Glomerular visceral epithelial cell (primary cell): ENCODE measurements around the gene ZNF778.
A peak's percentile ranks its signal among the peaks of the same experiment; 100 is the strongest.
"Not testable (repeated sequence)": the region's sequence is repeated elsewhere in the genome, so short reads cannot be mapped to it uniquely, and the experiment has no call there.

Experiments
- DNase-seq: peaks from one replicate; pipeline ENCODE4 v3.0.0-alpha.2; 2016; ENCODE audit errors: extremely low spot score

The ZNF778 gene

GRCh38 chr16:89256651-89257254 is 39.2 kb downstream of the ZNF778 start:
- DNase-seq, result peak; percentile 37

GRCh38 chr16:89257281-89257731 is 39.8 kb downstream of the ZNF778 start:
- no peak for DNase-seq

DNA sequence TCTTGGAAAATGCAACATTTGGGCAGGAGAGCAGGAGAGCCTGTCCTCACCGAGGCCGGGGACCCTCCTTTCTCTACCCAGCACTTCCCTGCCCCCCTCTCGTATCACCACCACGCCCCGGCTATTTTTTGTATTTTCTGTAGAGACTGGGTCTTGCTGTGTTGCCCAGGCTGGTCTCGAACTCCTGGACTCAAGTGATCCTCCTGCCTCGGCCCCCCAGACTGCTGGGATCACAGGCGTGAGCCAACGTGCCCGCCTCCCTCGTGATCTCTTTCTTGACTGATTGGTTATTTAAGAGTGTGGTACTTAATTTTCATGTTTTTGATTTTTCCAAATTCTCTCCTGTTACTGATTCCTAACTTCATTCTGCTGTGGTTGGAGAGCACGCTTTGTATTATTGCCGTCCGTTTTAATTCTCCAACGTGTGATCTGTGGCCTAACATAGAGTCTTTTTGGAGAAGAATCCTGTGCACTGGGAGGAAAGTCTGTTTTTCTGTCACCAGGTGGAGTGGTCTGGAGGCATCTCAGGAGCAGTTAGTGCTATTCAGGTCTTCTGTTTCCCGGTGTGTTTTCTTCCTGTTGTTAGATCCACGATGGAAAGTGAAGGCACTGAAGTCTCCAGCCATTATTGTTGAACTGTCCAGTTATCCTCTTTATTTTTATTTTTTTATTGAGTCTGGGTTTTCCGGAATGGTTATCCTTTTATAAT is 40.4 kb downstream of the ZNF778 start:
- DNase-seq, result no peak

GRCh38 chr16:89259901-89260300 is 42.4 kb downstream of the ZNF778 start:
- not testable (repeated sequence) for DNase-seq

- DNase-seq, result no peak
These were observed 44.4 kb downstream of the ZNF778 start for GRCh38 chr16:89261691-89262563.

DNA sequence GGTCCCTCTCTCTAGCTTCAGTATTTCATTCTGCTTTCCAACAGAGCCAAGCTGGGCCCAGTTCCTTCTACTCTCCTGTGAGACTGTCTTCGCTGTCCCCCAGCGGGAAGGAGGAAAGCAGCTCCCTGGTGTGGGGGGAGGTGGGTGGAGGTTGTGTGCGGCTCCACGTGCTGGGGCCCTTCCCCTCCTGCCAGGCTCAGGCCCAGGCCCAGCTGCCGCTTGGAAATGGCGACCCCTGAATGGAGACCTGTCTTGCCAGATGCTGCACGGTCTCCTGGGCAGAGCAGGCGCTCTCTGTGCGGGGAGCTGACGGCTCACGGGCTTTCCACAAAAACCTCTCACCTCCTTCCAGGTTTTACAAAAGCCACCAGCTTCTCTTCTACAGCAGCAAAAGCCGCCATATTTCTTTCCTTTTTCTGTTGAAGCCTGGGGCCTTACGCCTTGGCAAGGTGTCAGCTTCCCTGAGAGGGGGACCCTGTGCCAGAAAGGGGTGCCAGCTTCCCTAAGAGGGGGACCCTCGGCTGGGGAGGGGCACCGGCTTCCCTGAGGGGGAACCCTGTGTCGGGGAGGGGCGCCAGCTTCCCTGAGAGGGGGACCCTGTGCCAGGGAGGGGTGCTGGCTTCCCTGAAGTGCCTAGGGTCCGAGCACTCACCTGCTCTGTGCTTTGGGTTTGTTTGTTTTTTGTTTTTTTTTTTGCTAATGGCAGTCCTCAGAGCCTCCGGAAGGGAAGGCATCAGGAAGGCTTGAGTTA is 47.5 kb downstream of the ZNF778 start:
- DNase-seq, result no peak

GRCh38 chr16:89265647-89266046 is 48.1 kb downstream of the ZNF778 start:
- no peak for DNase-seq

DNA sequence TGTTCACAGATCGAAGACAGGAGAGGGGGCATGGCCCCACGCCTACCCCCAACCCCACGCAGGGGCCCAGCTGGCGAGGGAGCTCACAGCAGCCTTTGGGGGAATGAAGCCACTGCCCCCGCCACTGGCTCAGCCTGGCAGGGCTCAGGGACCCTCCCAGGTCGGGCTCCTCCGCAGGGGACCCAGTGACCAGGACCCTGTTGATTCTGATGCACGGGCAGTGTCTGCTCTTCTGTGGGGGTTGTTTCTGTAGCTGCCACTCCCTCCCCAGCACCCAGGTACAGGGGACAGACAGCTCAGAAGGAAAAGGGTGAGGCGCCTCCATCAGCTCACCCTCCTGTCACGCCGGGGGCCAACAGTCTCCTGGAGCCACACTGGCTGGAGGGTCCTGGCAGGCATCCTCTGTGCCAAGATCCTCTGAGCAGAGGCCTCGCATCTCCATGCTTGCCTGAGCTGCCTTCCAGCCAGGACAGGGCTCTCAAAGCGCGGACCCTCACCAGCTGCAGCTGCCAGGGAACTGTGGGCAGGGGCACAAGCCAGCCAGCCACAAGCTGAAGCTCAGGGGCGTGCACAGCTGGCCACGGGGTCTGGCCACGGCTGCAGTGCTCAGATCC is 49.1 kb downstream of the ZNF778 start:
- DNase-seq, result no peak

GRCh38 chr16:89267746-89268145 is 50.2 kb downstream of the ZNF778 start:
- not testable (repeated sequence) for DNase-seq

DNA sequence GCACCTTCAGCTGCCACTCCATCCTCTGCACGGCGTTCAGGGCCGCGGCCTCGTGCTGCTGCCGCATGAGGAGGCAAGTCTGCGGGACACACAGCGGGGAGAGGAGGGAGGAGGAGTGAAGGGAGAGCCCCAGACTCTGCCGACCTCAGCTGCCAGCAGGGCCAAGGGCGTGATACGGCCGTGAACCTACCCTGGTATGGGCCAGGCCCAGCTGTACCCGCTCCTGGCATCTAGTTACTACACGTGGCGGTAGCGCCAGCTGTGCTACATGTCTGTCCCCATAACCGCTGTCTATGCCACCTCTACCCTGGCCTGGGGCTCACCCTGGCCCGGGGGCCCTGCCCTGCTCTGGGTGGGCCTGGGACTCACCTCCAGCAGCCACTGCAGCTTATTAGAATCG is 51.1 kb downstream of the ZNF778 start:
- no peak for DNase-seq

DNA sequence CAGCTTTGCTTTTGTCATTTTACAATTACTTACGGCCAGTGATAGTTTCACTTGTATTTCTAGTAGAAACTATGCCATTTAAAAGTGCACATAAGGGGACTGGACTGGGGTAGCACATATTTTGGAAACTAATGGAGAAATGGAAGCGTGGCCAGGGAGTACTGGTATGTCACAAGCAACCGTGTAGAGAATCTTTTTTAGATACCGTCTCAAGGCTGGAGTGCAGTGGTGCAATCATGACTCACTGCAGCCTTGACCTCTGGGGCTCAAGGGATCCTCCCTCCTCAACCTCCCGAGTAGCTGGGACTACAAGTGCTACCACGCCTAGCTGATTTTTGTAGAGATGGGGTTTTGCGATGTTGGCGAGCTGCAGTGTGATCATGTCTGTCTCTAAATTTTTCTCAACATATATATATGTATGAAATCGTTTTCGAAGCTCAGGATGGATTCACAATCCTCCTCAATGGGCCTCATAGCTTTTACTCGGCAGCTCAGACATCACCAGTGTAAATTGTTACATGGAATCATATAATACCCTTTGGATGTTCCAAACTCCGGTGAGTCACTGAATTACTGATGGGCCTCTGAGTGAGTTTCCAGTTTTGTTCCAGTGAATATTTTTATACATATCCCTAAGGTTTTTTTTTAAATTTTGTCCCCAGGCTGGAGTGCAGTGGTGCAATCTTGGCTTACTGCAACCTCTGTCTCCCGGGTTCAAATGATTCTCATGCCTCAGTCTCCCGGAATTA is 51.7 kb downstream of the ZNF778 start:
- no peak for DNase-seq

- DNase-seq, result no peak
These were observed 52.5 kb downstream of the ZNF778 start for GRCh38 chr16:89269805-89270665.

DNA sequence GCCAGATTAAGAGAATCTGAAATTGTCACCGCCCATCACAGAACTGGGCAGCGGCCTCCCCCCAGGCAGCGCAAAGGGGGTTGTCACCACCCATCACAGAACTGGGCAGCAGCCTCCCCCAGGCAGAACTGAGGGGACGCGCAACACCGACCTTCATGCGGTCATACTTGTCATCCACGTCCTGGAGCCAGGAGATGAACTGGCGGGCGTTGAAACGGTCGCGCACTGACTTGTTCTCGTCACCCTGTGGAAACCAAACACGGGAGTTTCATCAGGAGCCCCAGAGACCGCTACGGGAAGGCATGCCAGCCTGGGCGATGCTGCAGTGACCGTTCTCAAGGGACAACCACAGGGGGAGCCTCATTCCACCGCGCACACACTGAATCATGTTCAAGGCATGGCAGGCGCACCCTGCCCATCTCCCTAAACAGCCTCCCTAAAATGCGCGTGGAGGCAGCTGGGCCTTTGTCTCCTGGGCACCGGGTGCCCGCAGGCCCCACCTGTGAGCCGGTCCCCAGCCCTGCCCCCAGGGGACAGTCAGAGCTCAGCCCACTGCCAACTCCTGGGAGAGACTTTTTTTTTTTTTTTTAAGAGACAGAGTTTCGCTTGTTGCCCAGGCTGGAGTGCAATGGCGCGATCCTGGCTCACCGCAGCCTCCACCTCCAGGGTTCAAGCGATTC is 53.3 kb downstream of the ZNF778 start:
- no peak for DNase-seq

DNA sequence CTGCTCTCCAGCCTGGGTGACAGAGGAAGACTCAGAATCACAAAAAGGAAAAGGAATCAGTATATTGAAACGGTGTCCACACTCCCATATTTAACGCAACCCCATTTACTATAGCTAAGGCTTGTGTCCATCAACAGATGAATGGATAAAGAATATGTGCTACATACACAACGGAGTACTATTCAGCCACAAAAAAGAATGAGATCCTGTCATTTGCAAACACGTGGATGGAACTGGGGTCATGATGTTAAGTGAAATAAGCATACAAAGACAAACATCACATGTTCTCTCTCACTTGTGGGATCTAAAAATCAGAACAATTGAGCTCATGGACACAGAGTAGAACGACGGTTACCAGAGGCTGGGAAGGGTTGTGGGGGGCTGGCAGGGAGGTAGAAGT is 55.1 kb downstream of the ZNF778 start:
- no peak for DNase-seq

DNA sequence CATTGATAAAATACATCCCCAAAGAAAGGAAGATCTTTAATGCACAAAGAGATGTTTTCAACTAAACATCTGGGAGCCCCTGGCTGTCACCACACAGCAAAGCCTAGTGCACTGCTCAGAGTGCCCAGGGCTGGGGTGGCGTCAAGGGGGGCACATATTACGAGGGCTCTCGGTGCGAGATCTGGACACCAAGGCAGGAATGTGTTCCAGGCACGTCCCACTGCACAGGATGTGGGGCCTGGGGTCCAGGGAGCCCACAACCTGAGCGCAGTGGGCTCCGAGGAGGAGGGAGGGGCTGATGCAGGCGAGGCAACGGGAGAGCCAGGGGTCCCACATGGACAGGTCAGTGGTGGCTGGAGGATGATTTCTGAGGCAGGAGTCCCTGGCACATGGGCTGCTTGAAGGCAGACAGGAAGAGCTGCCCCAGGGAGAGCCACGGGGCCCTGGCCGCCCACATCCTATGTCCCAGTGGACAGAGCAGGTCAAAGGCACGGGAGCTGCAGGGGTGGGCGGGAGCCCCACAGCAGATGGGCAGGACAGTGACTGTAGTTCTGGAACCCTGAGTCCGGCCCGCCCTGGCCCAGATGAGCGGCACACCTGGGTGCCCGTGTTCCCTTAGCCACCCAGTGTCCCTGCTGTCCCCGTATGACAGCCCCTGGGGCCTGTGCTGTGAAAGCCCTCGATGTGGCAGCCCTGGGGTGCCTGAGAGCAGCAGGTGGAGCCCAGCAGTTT is 56.4 kb downstream of the ZNF778 start:
- DNase-seq, result no peak

GRCh38 chr16:89274561-89275283 is 57.2 kb downstream of the ZNF778 start:
- DNase-seq, result no peak

DNA sequence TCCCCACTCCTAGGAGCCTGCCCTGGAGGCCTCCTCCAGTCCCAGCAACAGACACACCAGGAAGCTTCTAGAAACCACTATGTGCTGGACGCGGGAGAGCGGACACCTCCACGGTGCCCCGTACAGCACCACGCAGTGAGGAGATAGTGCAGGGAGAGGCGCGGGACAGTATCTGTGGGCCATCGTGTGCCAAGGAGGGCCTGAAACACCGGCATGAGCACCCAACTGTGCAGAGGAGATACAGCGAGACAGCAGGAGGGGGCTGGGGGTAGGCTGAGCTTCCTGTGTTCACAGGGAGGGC is 57.7 kb downstream of the ZNF778 start:
- no peak for DNase-seq
